CD8-positive, alpha-beta memory T cell (primary cell): ENCODE results near the gene FGFRL1. TPM values are rescaled to one million over a fixed set of nuclear protein-coding genes. Genes with fewer than 3 reads are reported as not detected.
A peak's percentile ranks its signal among the peaks of the same experiment; 100 is the strongest.

Experiments
- CTCF ChIA-PET: fragments of 350-600 bp; sonication (Branson Sonifier 250); formaldehyde crosslinking; loops from one replicate; lab custom pipeline; 2021; ENCODE audit warnings: antibody characterized with exemption; lab: Charles Lee
- POLR2A ChIA-PET: fragments of 350-600 bp; sonication (Branson Sonifier 250); formaldehyde crosslinking; loops from one replicate; lab custom pipeline; 2021; ENCODE audit warnings: antibody characterized with exemption; lab: Charles Lee
- DNase-seq, 5 donors: peaks; one replicate each; pipeline versions ENCODE4 v3.0.0 to v3.0.0-alpha.2; 2020 to 2022; ENCODE audit warnings: mixed read lengths in 1 of 5
- H3K27ac ChIP-seq: one replicate; pipeline ENCODE4 v1.7.0; 2013; ENCODE audit warnings: low read depth, mild to moderate bottlenecking, low read length, moderate library complexity
- H3K27me3 ChIP-seq: 2 replicates; pipeline ENCODE4 v1.7.0; 2013; ENCODE audit warnings: low read length, mild to moderate bottlenecking; ENCODE audit not compliant: insufficient read depth, poor library complexity, severe bottlenecking
- H3K36me3 ChIP-seq: 2 replicates; pipeline ENCODE4 v1.7.0; 2013; ENCODE audit warnings: mild to moderate bottlenecking, low read length, moderate library complexity; ENCODE audit not compliant: insufficient read depth
- H3K4me1 ChIP-seq: 2 replicates; pipeline ENCODE4 v1.7.0; 2013; ENCODE audit warnings: mild to moderate bottlenecking, low read length, moderate library complexity; ENCODE audit not compliant: insufficient read depth
- H3K4me3 ChIP-seq: 2 replicates; pipeline ENCODE4 v1.7.0; 2013; ENCODE audit warnings: mild to moderate bottlenecking, low read length
- H3K9me3 ChIP-seq: 2 replicates; pipeline ENCODE4 v1.7.0; 2013; ENCODE audit warnings: mild to moderate bottlenecking, low read length
- H3K27ac Mint-ChIP-seq, 8 donors: one replicate each; pipeline ENCODE4 v1.8.0; 2020 to 2021; ENCODE audit warnings: mixed read lengths in 8 of 8, mild to moderate bottlenecking in 6 of 8, inconsistent platforms in 3 of 8, moderate library complexity in 3 of 8
- H3K27me3 Mint-ChIP-seq, 2 donors: one replicate each; pipeline ENCODE4 v1.8.0; 2020 to 2021; ENCODE audit warnings: mixed read lengths in 2 of 2, mild to moderate bottlenecking in 1 of 2, moderate library complexity in 1 of 2
- H3K36me3 Mint-ChIP-seq, 3 donors: one replicate each; pipeline ENCODE4 v1.8.0; 2020 to 2021; ENCODE audit warnings: mixed read lengths in 3 of 3, inconsistent platforms in 1 of 3, mild to moderate bottlenecking in 1 of 3
- H3K4me1 Mint-ChIP-seq, 3 donors: one replicate each; pipeline ENCODE4 v1.8.0; 2020 to 2021; ENCODE audit warnings: mixed read lengths in 3 of 3, inconsistent platforms in 1 of 3, mild to moderate bottlenecking in 1 of 3
- H3K4me3 Mint-ChIP-seq, 7 donors: one replicate each; pipeline ENCODE4 v1.8.0; 2020 to 2021; ENCODE audit warnings: mixed read lengths in 7 of 7, mild to moderate bottlenecking in 6 of 7, moderate library complexity in 4 of 7, inconsistent platforms in 2 of 7
- H3K9me3 Mint-ChIP-seq, 5 donors: one replicate each; pipeline ENCODE4 v1.8.0; 2020 to 2022; ENCODE audit warnings: mixed read lengths in 5 of 5, mild to moderate bottlenecking in 3 of 5, moderate library complexity in 2 of 5, inconsistent platforms in 1 of 5
- polyA plus RNA-seq: library from polyadenylated mRNA; unstranded; fragments of 300-500 nt; fragmentation: Illumina TruSeq; gene quantifications from one replicate; pipeline ENCODE4 v1.2.3, GENCODE V29; 2021
- total RNA-seq, 2 experiments: library from RNA; stranded (reverse); gene quantifications; one replicate each; pipeline ENCODE4 v1.2.3, GENCODE V29; 2021

FGFRL1 gene
- total and polyA plus RNA-seq, 3 experiments from 2014 or later: 1.4 to 14.5 (median 12.3) TPM

GRCh38 chr4:993111-994029 is 18.1 kb upstream of the FGFRL1 start, which contains the start of gene SLC26A1:
Gene SLC26A1 (minus strand): TSS chr4:993404. CDS start chr4:991703, 1,701 bp downstream.
- peak within 1 kb of the TSS; percentile 77 for H3K27ac ChIP-seq
- H3K9me3 ChIP-seq: no peaks in the 10 kb centered on the region
- Mint-ChIP-seq H3K27me3 (peaks cover 3 to 10% of the 10 kb centered on the region in 2 donors), H3K9me3 (no peaks in the 10 kb centered on the region), H3K4me3 (no peak within 1 kb of the TSS), H3K27ac (peak within 1 kb of the TSS in 2 of 8 donors; percentile 26 to 43), H3K4me1 (peaks cover 0 to 10% (median 0%) of the 10 kb centered on the region in 3 donors), H3K36me3 (peaks cover 0 to 11% (median 0%) of the 10 kb centered on the region in 3 donors)
- ChIA-PET POLR2A (no interaction called here), CTCF (no interaction called here)
- no peaks in the 10 kb centered on the region for H3K4me1 ChIP-seq
- peaks cover 8% of the 10 kb centered on the region for H3K27me3 ChIP-seq
- no peak within 1 kb of the TSS for H3K4me3 ChIP-seq
- no peak for DNase-seq
- no peaks in the 10 kb centered on the region for H3K36me3 ChIP-seq

DNA sequence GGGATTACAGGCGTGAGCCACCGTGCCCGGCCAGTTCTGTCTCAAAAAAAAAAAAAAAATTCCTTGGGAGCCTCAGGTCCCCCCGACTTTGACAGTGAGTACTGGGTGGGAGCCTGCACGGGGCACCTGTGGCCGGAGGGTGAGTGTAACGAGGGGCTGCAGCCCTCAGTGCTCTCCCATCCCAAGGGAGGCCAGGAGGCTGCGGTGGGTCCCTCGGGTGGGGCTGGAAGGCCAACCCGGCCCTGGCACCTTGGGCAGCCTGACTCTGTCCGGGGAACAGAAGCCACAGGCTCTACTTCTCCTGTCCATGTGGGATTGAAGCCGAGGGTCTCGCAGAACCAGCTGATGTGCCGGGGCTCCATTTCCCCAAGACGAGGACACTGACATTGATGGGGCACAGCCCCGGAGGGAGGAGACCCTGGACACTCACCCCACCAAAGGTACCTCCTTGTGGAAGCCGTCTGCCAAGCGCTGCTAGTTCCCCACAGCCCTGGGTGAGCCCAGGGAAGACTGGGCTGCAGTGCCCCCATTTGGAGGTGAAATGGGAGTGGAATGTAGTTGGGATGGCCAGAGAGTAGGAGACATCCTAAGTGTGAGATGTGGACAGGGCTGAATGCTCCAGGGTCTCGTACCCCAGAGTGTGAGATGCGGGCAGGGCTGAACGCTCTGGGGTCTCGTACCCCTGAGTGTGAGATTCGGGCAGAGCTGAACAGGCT is 16.0 kb upstream of the FGFRL1 start:
- Mint-ChIP-seq H3K36me3 (peaks cover 0 to 5% (median 0%) of the 10 kb centered on the region in 3 donors), H3K27ac (peak overlapping the region in 1 of 8 donors; percentile 65), H3K27me3 (peaks cover 10 to 17% of the 10 kb centered on the region in 2 donors), H3K9me3 (no peaks in the 10 kb centered on the region), H3K4me1 (peaks cover 0 to 11% (median 1%) of the 10 kb centered on the region in 3 donors), H3K4me3 (no peak overlapping the region)
- Histone ChIP-seq H3K27ac (peak overlapping the region; percentile 75), H3K4me3 (no peak overlapping the region), H3K9me3 (no peaks in the 10 kb centered on the region), H3K27me3 (peaks cover 11% of the 10 kb centered on the region), H3K36me3 (no peaks in the 10 kb centered on the region), H3K4me1 (no peaks in the 10 kb centered on the region)
- CTCF ChIA-PET: no interaction called here
- no peak for DNase-seq
- POLR2A ChIA-PET: no interaction called here

- peaks cover 0 to 11% (median 1%) of the 10 kb centered on the region in 3 donors for H3K4me1 Mint-ChIP-seq
- ChIA-PET CTCF (no interaction called here), POLR2A (no interaction called here)
- no peak overlapping the region for H3K4me3 Mint-ChIP-seq
- Histone ChIP-seq H3K27me3 (peaks cover 13% of the 10 kb centered on the region), H3K27ac (peak overlapping the region; percentile 75), H3K4me1 (no peaks in the 10 kb centered on the region), H3K36me3 (no peaks in the 10 kb centered on the region), H3K9me3 (no peaks in the 10 kb centered on the region), H3K4me3 (no peak overlapping the region)
- DNase-seq: no peak
- peaks cover 10 to 20% of the 10 kb centered on the region in 2 donors for H3K27me3 Mint-ChIP-seq
- no peak overlapping the region for H3K27ac Mint-ChIP-seq
- no peaks in the 10 kb centered on the region for H3K9me3 Mint-ChIP-seq
- peaks cover 0 to 3% (median 0%) of the 10 kb centered on the region in 3 donors for H3K36me3 Mint-ChIP-seq
These were observed 15.1 kb upstream of the FGFRL1 start for GRCh38 chr4:996030-996996.

DNA sequence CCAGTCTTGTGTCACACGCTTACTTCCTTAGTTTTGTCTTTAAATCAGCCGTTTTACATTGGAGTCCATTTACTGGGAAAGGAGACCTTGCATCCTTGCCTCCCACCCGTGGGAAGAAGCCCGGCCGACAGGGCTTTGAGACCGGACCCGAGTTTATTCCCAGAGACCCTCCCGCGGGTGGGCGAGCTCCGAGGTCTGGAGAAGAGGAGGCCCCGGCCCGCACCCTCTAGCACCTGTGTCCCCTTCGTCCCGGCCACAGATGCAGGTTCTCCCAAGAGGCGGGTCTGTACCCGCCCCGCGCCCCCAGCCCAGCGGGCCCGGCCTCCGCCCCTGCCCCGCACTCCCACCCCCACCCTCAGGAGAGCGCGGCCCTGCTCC is 14.4 kb upstream of the FGFRL1 start:
- Mint-ChIP-seq H3K27me3 (peaks cover 10 to 23% of the 10 kb centered on the region in 2 donors), H3K27ac (no peak overlapping the region), H3K9me3 (no peaks in the 10 kb centered on the region), H3K4me3 (peak overlapping the region in 1 of 7 donors; percentile 6), H3K4me1 (peaks cover 0 to 11% (median 1%) of the 10 kb centered on the region in 3 donors), H3K36me3 (peaks cover 0 to 3% (median 0%) of the 10 kb centered on the region in 3 donors)
- Histone ChIP-seq H3K36me3 (no peaks in the 10 kb centered on the region), H3K4me1 (no peaks in the 10 kb centered on the region), H3K4me3 (no peak overlapping the region), H3K27me3 (peaks cover 15% of the 10 kb centered on the region), H3K27ac (peak overlapping the region; percentile 75), H3K9me3 (no peaks in the 10 kb centered on the region)
- ChIA-PET CTCF (no interaction called here), POLR2A (no interaction called here)
- DNase-seq: no peak

DNA sequence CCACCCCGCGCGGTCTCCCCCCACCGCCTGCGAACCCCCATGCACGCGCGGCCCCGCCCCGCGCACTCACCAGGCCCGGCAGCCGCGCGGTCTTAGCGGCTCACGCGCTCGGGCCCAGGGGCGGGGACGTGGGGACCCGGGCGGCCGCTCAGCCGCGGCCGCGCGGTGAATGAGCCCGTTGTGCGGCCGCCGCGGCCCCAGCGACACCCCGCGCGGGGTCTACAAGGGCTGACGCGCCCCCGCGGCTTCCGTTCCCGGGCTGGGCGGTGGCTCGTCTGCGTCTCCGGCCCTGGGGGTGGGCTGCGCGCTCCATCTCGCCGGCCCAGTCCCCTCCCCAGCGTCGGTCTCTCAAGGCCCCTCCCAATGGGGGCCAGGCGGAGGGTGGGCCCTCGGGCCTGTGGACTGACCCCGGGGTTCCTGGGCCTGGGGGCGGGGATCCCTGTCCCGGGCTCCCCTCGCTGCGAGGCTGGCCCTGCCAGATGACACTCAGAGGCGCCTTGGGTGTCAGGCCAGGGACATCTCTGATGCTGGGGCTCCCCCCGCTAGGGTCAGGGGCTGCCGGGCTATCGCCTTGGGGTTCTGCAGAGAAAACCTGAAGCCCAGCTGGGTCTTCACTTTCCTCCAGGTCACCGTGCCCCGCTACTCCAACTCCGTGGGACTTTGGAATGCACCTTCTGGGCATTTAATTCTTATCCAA is 13.9 kb upstream of the FGFRL1 start:
- Histone ChIP-seq H3K27me3 (peaks cover 18% of the 10 kb centered on the region), H3K9me3 (no peaks in the 10 kb centered on the region), H3K27ac (no peak overlapping the region), H3K4me3 (no peak overlapping the region), H3K36me3 (no peaks in the 10 kb centered on the region), H3K4me1 (no peaks in the 10 kb centered on the region)
- Mint-ChIP-seq H3K9me3 (no peaks in the 10 kb centered on the region), H3K4me1 (peaks cover 0 to 11% (median 1%) of the 10 kb centered on the region in 3 donors), H3K36me3 (no peaks in the 10 kb centered on the region), H3K27me3 (peaks cover 11 to 27% of the 10 kb centered on the region in 2 donors), H3K27ac (no peak overlapping the region), H3K4me3 (peak overlapping the region in 1 of 7 donors; percentile 29)
- ChIA-PET POLR2A (no interaction called here), CTCF (no interaction called here)
- DNase-seq: no peak

DNA sequence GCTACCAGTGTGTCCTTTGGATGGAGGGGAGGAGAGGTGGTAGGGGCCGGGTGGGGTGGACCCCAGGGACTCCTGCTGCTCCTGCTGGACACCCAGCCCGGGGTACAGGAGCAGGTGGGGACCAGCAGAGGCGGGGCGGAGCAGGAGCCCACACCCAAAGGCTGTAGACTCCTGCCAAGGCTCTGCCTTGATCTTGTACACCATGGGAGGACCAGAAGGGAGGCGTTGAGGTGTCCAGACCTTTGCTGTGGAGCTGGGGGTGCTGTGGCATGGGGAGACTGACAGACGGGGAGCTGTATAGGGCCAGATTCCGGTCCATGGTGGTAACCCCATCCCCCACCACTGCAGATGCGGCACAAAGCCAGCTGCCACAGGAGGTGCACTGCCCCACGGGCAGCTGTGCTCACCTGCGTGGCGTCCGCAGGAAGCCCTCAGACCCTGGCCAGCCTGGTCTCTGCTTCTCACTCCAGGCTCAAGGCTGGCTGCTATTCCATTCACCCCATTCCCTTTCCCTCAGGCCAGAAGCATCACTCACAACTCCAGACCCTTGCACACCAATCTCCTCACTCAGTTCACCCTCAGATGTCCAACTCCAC is 13.2 kb upstream of the FGFRL1 start:
- ChIA-PET CTCF (no interaction called here), POLR2A (no interaction called here)
- H3K27me3 Mint-ChIP-seq: peaks cover 11 to 27% of the 10 kb centered on the region in 2 donors
- H3K4me1 Mint-ChIP-seq: peaks cover 0 to 11% (median 1%) of the 10 kb centered on the region in 3 donors
- Histone ChIP-seq H3K27me3 (peaks cover 18% of the 10 kb centered on the region), H3K9me3 (no peaks in the 10 kb centered on the region), H3K27ac (no peak overlapping the region), H3K4me1 (no peaks in the 10 kb centered on the region), H3K36me3 (no peaks in the 10 kb centered on the region), H3K4me3 (no peak overlapping the region)
- no peaks in the 10 kb centered on the region for H3K36me3 Mint-ChIP-seq
- H3K4me3 Mint-ChIP-seq: peak overlapping the region in 2 of 7 donors; percentile 29 to 49
- H3K9me3 Mint-ChIP-seq: no peaks in the 10 kb centered on the region
- H3K27ac Mint-ChIP-seq: no peak overlapping the region
- no peak for DNase-seq
